Vagina (tissue), 2 donors: ENCODE results near the gene NEK6.

Experiments used
- POLR2A ChIP-seq, 2 donors: fragments of 450-650 bp; IDR thresholded peaks; one replicate each; pipeline ENCODE4 v1.6.1; 2017; ENCODE audit warnings: antibody characterized with exemption in 2 of 2, mild to moderate bottlenecking in 2 of 2, moderate library complexity in 2 of 2
- POLR2AphosphoS5 ChIP-seq, 2 donors: sonication (generic); formaldehyde crosslinking; IDR thresholded peaks; one replicate each; pipeline ENCODE4 v1.9.0; 2017; ENCODE audit warnings: antibody characterized with exemption in 2 of 2, mild to moderate bottlenecking in 2 of 2, low read depth in 1 of 2; ENCODE audit not compliant: insufficient read depth in 1 of 2
- TF ChIP-seq, protein P1 (sequence below), 3 experiments: fragments of 450-650 bp in 2 of 3; fragments of 200-600 bp in 1 of 3; sonication (generic) in 1 of 3; IDR thresholded peaks; one replicate each; pipeline ENCODE4 v1.5.1; 2017 to 2019; ENCODE audit warnings: antibody characterized with exemption in 3 of 3, mild to moderate bottlenecking in 2 of 3, moderate library complexity in 2 of 3

DNA sequence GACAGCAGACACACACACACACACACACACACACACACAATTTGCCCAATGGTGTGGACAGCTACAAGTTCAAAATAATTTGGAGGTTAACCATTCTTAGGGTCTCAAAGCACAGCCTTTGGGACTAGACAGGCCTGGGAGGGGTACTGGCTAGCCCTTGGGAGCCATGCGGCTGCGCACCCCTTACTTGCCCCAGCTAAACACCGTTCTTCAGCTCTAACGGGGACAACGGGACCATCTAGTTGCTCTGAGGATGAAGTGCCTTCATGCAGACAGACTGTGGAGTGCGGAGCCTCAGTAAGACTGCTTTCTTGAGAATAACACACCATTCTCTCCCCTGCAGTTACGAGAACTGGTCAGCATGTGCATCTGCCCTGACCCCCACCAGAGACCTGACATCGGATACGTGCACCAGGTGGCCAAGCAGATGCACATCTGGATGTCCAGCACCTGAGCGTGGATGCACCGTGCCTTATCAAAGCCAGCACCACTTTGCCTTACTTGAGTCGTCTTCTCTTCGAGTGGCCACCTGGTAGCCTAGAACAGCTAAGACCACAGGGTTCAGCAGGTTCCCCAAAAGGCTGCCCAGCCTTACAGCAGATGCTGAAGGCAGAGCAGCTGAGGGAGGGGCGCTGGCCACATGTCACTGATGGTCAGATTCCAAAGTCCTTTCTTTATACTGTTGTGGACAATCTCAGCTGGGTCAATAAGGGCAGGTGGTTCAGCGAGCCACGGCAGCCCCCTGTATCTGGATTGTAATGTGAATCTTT, 92.9 kb downstream of the NEK6 start:
- TF ChIP-seq, protein P1, sequence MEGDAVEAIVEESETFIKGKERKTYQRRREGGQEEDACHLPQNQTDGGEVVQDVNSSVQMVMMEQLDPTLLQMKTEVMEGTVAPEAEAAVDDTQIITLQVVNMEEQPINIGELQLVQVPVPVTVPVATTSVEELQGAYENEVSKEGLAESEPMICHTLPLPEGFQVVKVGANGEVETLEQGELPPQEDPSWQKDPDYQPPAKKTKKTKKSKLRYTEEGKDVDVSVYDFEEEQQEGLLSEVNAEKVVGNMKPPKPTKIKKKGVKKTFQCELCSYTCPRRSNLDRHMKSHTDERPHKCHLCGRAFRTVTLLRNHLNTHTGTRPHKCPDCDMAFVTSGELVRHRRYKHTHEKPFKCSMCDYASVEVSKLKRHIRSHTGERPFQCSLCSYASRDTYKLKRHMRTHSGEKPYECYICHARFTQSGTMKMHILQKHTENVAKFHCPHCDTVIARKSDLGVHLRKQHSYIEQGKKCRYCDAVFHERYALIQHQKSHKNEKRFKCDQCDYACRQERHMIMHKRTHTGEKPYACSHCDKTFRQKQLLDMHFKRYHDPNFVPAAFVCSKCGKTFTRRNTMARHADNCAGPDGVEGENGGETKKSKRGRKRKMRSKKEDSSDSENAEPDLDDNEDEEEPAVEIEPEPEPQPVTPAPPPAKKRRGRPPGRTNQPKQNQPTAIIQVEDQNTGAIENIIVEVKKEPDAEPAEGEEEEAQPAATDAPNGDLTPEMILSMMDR (IDR thresholded peaks at IDR 0.05): no peak
- no peak for TF ChIP-seq POLR2A (IDR thresholded peaks at IDR 0.05)
- no peak for TF ChIP-seq POLR2AphosphoS5 (IDR thresholded peaks at IDR 0.05; ENCODE audit: insufficient read depth in 1 of 2, low read depth in 1 of 2)
